H1 (cell line): ENCODE measurements around the gene OR10AD1. TPM values are rescaled to one million over a fixed set of nuclear protein-coding genes. Genes with fewer than 3 reads are reported as not detected.

ENCODE experiments used
- CTCF ChIA-PET: fragments of 300-600 bp; sonication (Branson Sonifier 250); formaldehyde crosslinking; loops from one replicate; lab custom pipeline; 2021; ENCODE audit not compliant: partially characterized antibody; lab: Charles Lee
- POLR2A ChIA-PET: fragments of 300-600 bp; sonication (Branson Sonifier 250); formaldehyde crosslinking; loops from one replicate; lab custom pipeline; 2021; ENCODE audit warnings: inconsistent platforms; ENCODE audit not compliant: partially characterized antibody; lab: Charles Lee
- DNase-seq, 2 experiments: peaks; one replicate each; pipeline versions ENCODE4 v3.0.0 to v3.0.0-alpha.2; 2010 to 2022; ENCODE audit warnings: low spot score in 2 of 2, low read depth in 1 of 2, mixed read lengths in 1 of 2
- FAIRE-seq: peaks from 2 replicates; lab custom pipeline; 2011; peaks lifted over from hg19 to GRCh38; lab: Jason Lieb, UNC
- H2AFZ ChIP-seq: 2 replicates; pipeline ENCODE4 v1.8.1; 2012; ENCODE audit warnings: low read length, inconsistent platforms
- H2AK5ac ChIP-seq: 2 replicates; pipeline ENCODE4 v1.6.1; 2013; ENCODE audit warnings: low read depth, low read length
- H2BK120ac ChIP-seq: replicated peaks from 2 replicates; pipeline ENCODE3; 2013; ENCODE audit warnings: low read depth, low read length, inconsistent platforms
- H2BK12ac ChIP-seq: 2 replicates; pipeline ENCODE4 v1.6.1; 2013; ENCODE audit warnings: low read depth, low read length
- H2BK15ac ChIP-seq: 2 replicates; pipeline ENCODE4 v1.6.1; 2013; ENCODE audit warnings: low read length
- H2BK20ac ChIP-seq: 2 replicates; pipeline ENCODE4 v1.6.1; 2013; ENCODE audit warnings: low read length
- H2BK5ac ChIP-seq: 2 replicates; pipeline ENCODE4 v1.6.1; 2013; ENCODE audit warnings: low read depth, low read length
- H3K14ac ChIP-seq: 2 replicates; pipeline ENCODE4 v1.6.1; 2013; ENCODE audit warnings: inconsistent platforms; ENCODE audit not compliant: insufficient read length
- H3K18ac ChIP-seq: 2 replicates; pipeline ENCODE4 v1.6.1; 2013; ENCODE audit warnings: low read length; ENCODE audit errors: extremely low read depth
- H3K23ac ChIP-seq: 2 replicates; pipeline ENCODE4 v1.6.1; 2013; ENCODE audit warnings: inconsistent platforms; ENCODE audit not compliant: insufficient read length
- H3K23me2 ChIP-seq: 2 replicates; pipeline ENCODE4 v1.6.1; 2013; ENCODE audit warnings: low read depth, low read length
- H3K27ac ChIP-seq: 2 replicates; pipeline ENCODE4 v1.6.1; 2011; ENCODE audit warnings: low read depth, low read length, inconsistent platforms
- H3K27me3 ChIP-seq, 4 experiments: replicated peaks in 1 of 4; 1 replicate in 1 of 4; 2 replicates in 3 of 4; pipeline versions ENCODE4 v1.6.1 to v1.8.1; 2011 to 2013; ENCODE audit warnings: low read length in 3 of 4, mild to moderate bottlenecking in 3 of 4, inconsistent platforms in 2 of 4, mixed read lengths in 2 of 4, moderate library complexity in 1 of 4; ENCODE audit not compliant: control insufficient read depth in 3 of 4, insufficient read depth in 3 of 4; ENCODE audit errors: extremely low read depth in 1 of 4
- H3K36me3 ChIP-seq, 4 experiments: 2 replicates each; pipeline versions ENCODE4 v1.6.1 to v1.8.1; 2011 to 2013; ENCODE audit warnings: mild to moderate bottlenecking in 4 of 4, low read length in 3 of 4, moderate library complexity in 2 of 4, control low read depth in 1 of 4, inconsistent platforms in 1 of 4; ENCODE audit not compliant: insufficient read depth in 4 of 4, control insufficient read depth in 2 of 4
- H3K4ac ChIP-seq: replicated peaks from 2 replicates; pipeline ENCODE3; 2013; ENCODE audit warnings: low read length, low read depth, mixed read lengths, inconsistent platforms; ENCODE audit not compliant: insufficient read length
- H3K4me1 ChIP-seq, 4 experiments: replicated peaks in 1 of 4; 1 replicate in 1 of 4; 2 replicates in 3 of 4; pipeline versions ENCODE4 v1.6.1 to v1.8.1; 2011 to 2013; ENCODE audit warnings: low read length in 3 of 4, inconsistent platforms in 2 of 4, mixed read lengths in 1 of 4; ENCODE audit not compliant: insufficient read depth in 4 of 4, control insufficient read depth in 3 of 4
- H3K4me2 ChIP-seq, 2 experiments: 2 replicates each; pipeline versions ENCODE4 v1.6.1 to v1.8.1; 2011 to 2013; ENCODE audit warnings: low read depth in 2 of 2, low read length in 2 of 2, control low read depth in 1 of 2, inconsistent platforms in 1 of 2, mild to moderate bottlenecking in 1 of 2; ENCODE audit not compliant: insufficient read depth in 1 of 2
- H3K4me3 ChIP-seq, 4 experiments: fragments of 200-600, 300-600 bp in 1 of 4; sonication (generic), shearing (Covaris generic), sonication (Bioruptor Twin) in 1 of 4; 2 replicates each; pipeline versions ENCODE4 v1.5.1 to v1.8.1; 2011 to 2016; ENCODE audit warnings: low read length in 4 of 4, low read depth in 3 of 4, control low read depth in 2 of 4, inconsistent platforms in 2 of 4, mild to moderate bottlenecking in 2 of 4, mixed read lengths in 1 of 4, moderate library complexity in 1 of 4; ENCODE audit not compliant: insufficient read depth in 2 of 4; ENCODE audit errors: extremely low read depth in 1 of 4
- H3K56ac ChIP-seq: replicated peaks from 2 replicates; pipeline ENCODE3; 2013; ENCODE audit warnings: low read depth, mild to moderate bottlenecking, mixed read lengths, low read length, inconsistent platforms; ENCODE audit not compliant: insufficient read length
- H3K79me1 ChIP-seq: 2 replicates; pipeline ENCODE4 v1.6.1; 2013; ENCODE audit warnings: low read depth, low read length, control low read depth
- H3K79me2 ChIP-seq, 2 experiments: 2 replicates each; pipeline versions ENCODE4 v1.6.1 to v1.8.1; 2012 to 2013; ENCODE audit warnings: low read length in 2 of 2, mild to moderate bottlenecking in 2 of 2, inconsistent platforms in 1 of 2; ENCODE audit not compliant: insufficient read depth in 2 of 2, control insufficient read depth in 1 of 2
- H3K9ac ChIP-seq, 4 experiments: replicated peaks in 1 of 4; 1 replicate in 1 of 4; 2 replicates in 3 of 4; pipeline versions ENCODE4 v1.6.1 to v1.8.1; 2011 to 2013; ENCODE audit warnings: low read depth in 3 of 4, low read length in 3 of 4, control low read depth in 2 of 4, mild to moderate bottlenecking in 2 of 4, moderate library complexity in 2 of 4, inconsistent platforms in 1 of 4; ENCODE audit errors: extremely low read depth in 1 of 4
- H3K9me3 ChIP-seq, 2 experiments: 2 replicates each; pipeline versions ENCODE4 v1.6.1 to v1.8.1; 2012 to 2013; ENCODE audit warnings: mild to moderate bottlenecking in 2 of 2, moderate library complexity in 2 of 2, control low read depth in 1 of 2, inconsistent platforms in 1 of 2, low read depth in 1 of 2, low read length in 1 of 2, mixed read lengths in 1 of 2; ENCODE audit not compliant: insufficient read depth in 2 of 2
- H4K20me1 ChIP-seq, 2 experiments: replicated peaks in 1 of 2; 2 replicates each; pipeline versions ENCODE3 to v1.8.1; 2011 to 2013; ENCODE audit warnings: inconsistent platforms in 2 of 2, low read length in 2 of 2, mild to moderate bottlenecking in 1 of 2; ENCODE audit not compliant: insufficient read depth in 2 of 2, control insufficient read depth in 1 of 2
- H4K5ac ChIP-seq: 2 replicates; pipeline ENCODE4 v1.6.1; 2013; ENCODE audit warnings: low read length, low read depth, mixed read lengths, inconsistent platforms; ENCODE audit not compliant: insufficient read length
- H4K8ac ChIP-seq: 2 replicates; pipeline ENCODE4 v1.8.0; 2013; ENCODE audit warnings: mild to moderate bottlenecking, moderate library complexity, low read length, inconsistent platforms; ENCODE audit not compliant: insufficient read depth; ENCODE audit errors: extremely low read depth
- H4K91ac ChIP-seq: replicated peaks from 2 replicates; pipeline ENCODE3; 2013; ENCODE audit warnings: low read length, mixed read lengths, inconsistent platforms; ENCODE audit not compliant: insufficient read length
- CBX5 ChIP-seq: fragments of 300-800, 300-1000 bp; sonication (generic); IDR thresholded peaks from 2 replicates; pipeline ENCODE4 v1.7.1; 2016; ENCODE audit warnings: antibody characterized with exemption, low read length, low read depth
- EZH2 ChIP-seq: fragments of 200-600 bp; sonication (generic); IDR thresholded peaks from 2 replicates; pipeline ENCODE4 v1.7.1; 2012; ENCODE audit warnings: low read depth, mild to moderate bottlenecking, moderate library complexity, low read length, inconsistent platforms; ENCODE audit not compliant: severe bottlenecking
- GTF2F1 ChIP-seq: IDR thresholded peaks from 2 replicates; pipeline ENCODE4 v1.6.1; 2012; ENCODE audit warnings: low read depth, low read length, improper control_type of control experiment, borderline replicate concordance
- HDAC6 ChIP-seq: IDR thresholded peaks from one replicate; pipeline ENCODE4 v1.7.1; 2012; ENCODE audit warnings: low read depth, mild to moderate bottlenecking, inconsistent platforms, low read length, moderate library complexity
- KDM4A ChIP-seq: IDR thresholded peaks from one replicate; pipeline ENCODE4 v1.7.1; 2012; ENCODE audit warnings: low read depth, mild to moderate bottlenecking, moderate library complexity, low read length, inconsistent platforms; ENCODE audit not compliant: severe bottlenecking
- NANOG ChIP-seq: IDR thresholded peaks from 2 replicates; pipeline ENCODE4 v1.6.1; 2011; ENCODE audit warnings: low read length, low read depth, mild to moderate bottlenecking, inconsistent platforms; ENCODE audit not compliant: insufficient read depth, poor library complexity, severe bottlenecking
- RFX5 ChIP-seq: IDR thresholded peaks from 2 replicates; pipeline ENCODE4 v1.6.1; 2011; ENCODE audit warnings: low read depth, low read length, improper control_type of control experiment, borderline replicate concordance
- SUZ12 ChIP-seq: fragments of 200-600 bp; sonication (generic); IDR thresholded peaks from 2 replicates; pipeline ENCODE4 v1.6.1; 2012; ENCODE audit warnings: mild to moderate bottlenecking, inconsistent platforms, low read length, moderate library complexity, mixed read lengths
- TAF7 ChIP-seq: optimal IDR thresholded peaks from 2 replicates; pipeline ENCODE3; 2011; ENCODE audit warnings: low read depth, mild to moderate bottlenecking, inconsistent platforms, low read length, moderate library complexity, borderline replicate concordance
- TBP ChIP-seq: IDR thresholded peaks from 2 replicates; pipeline ENCODE4 v1.6.1; 2011; ENCODE audit warnings: low read depth, low read length, improper control_type of control experiment
- WGBS, 2 experiments: shearing (Covaris generic) in 1 of 2; methylation state at CpG; one replicate each; pipeline versions ENCODE4 v1.1.6 to v1.1.7; 2013 to 2015; ENCODE audit warnings: low lambda C conversion rate in 2 of 2, mixed read lengths in 2 of 2, inconsistent platforms in 1 of 2, low coverage in 1 of 2, missing lambda C conversion rate in 1 of 2; ENCODE audit not compliant: insufficient replicate concordance in 2 of 2, insufficient coverage in 1 of 2, insufficient read length in 1 of 2; ENCODE audit errors: extremely low coverage in 1 of 2, missing lambda C conversion rate in 1 of 2; 5-methylcytosine and 5-hydroxymethylcytosine counted together
- polyA plus RNA-seq, 7 experiments: library from polyadenylated mRNA; depleted of rRNA in 3 of 7; stranded (reverse) in 5 of 7; unstranded in 2 of 7; fragments of >200 nt in 5 of 7; fragments of 200-250 nt in 2 of 7; gene quantifications; 1 replicate in 5 of 7; 2 replicates in 1 of 7; 4 replicates in 1 of 7; pipeline versions ENCODE4 v1.2.1 to v1.2.3, GENCODE V29; 2011 to 2013; ENCODE audit warnings: missing spikeins in 2 of 7, mixed read lengths in 2 of 7
- total RNA-seq: library from RNA; stranded (reverse); fragmentation: NEBNext Ultra II Directional; extraction: Animal tissue kit (Norgen Biotek cat#: 25700); gene quantifications from 2 replicates; pipeline ENCODE4 v1.2.1, GENCODE V29; 2021

The OR10AD1 gene
- total and polyA plus RNA-seq, 2 of the 8 experiments (the other 6 are each of a cell fraction or from before 2014, with no cell fraction given) = not detected

DNA sequence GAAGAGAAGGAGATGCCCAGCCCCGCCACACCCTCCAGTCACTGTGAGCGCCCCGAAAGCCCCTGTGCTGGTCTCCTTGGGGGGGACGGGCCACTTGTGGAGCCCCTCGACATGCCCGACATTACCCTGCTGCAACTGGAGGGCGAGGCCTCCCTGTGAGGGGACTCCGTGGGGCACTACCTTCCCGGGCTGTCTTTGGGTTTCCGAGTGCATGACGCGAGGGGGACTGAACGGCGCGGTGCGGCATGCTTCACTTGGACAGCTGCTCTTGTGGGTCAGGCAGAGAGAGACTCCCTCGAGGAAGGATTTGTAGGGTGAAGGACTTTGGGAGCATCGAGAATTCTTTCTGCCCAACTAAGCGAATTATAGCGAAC is 18.6 kb downstream of the OR10AD1 start:
- no peak for FAIRE-seq
- Histone ChIP-seq H2BK20ac (no peak overlapping the region), H4K91ac (no peak overlapping the region), H2AFZ (peak overlapping the region; percentile 96; the same call in 1 of the 2 replicates), H4K5ac (no peak overlapping the region), H3K4me1 (peaks cover 6 to 20% (median 11%) of the 10 kb centered on the region in 4 experiments; a peak in 6 of 7 replicates), H3K4ac (no peak overlapping the region), H2BK120ac (no peak overlapping the region), H3K27me3 (peaks cover 8 to 39% (median 25%) of the 10 kb centered on the region in 4 experiments), H3K23ac (no peak overlapping the region), H3K79me2 (no peaks in the 10 kb centered on the region), H2BK5ac (no peak overlapping the region), H2BK12ac (no peak overlapping the region), H3K27ac (no peak overlapping the region), H3K23me2 (peaks cover 14% of the 10 kb centered on the region; the same call in 1 of the 2 replicates), H2BK15ac (no peak overlapping the region), H3K56ac (no peak overlapping the region), H3K4me2 (peak overlapping the region; percentile 94 to 97), H4K8ac (0 out of 2 replicates have a peak overlapping the region, but pooled peaks have one; percentile 9), H2AK5ac (no peak overlapping the region), H3K18ac (no peak overlapping the region), H3K9ac (no peak overlapping the region), H3K79me1 (no peaks in the 10 kb centered on the region), H3K4me3 (peak overlapping the region; percentile 35 to 80 (median 72)), H3K9me3 (no peaks in the 10 kb centered on the region; a peak in 1 of 4 replicates), H4K20me1 (no peaks in the 10 kb centered on the region), H3K36me3 (no peaks in the 10 kb centered on the region), H3K14ac (no peak overlapping the region)
- WGBS, 2 experiments = 1% methylated on average over 17 of the region's 20 CpGs; no CpG with 5 or more reads in 1 of the 2 experiments
- CTCF ChIA-PET = interaction anchor here (0.6 to 6.5 kb wide), 6 partner anchors 14 to 434 kb away, joined by 3 to 63 read pairs (median 4); partner anchors contain the start of gene VDR
- POLR2A ChIA-PET = interaction anchor here (0.6 to 1.5 kb wide), 7 partner anchors 11 to 224 kb away, joined by 3 to 8 read pairs (median 3); partner anchors contain the start of gene ASB8
- DNase-seq = no peak
- no peak for TF ChIP-seq TAF7
- TF ChIP-seq SUZ12 = peak; percentile 83
- TF ChIP-seq HDAC6 = no peak
- peak; percentile 18 for TF ChIP-seq KDM4A
- TF ChIP-seq CBX5 = no peak
- TF ChIP-seq NANOG = no peak
- TF ChIP-seq EZH2 = peak; percentile 76
- no peak for TF ChIP-seq RFX5
- TF ChIP-seq TBP = no peak
- no peak for TF ChIP-seq GTF2F1
